Stimulated activated CD8-positive, alpha-beta memory T cell treated with anti-CD3 and anti-CD28 coated beads, Interleukin-15, amount 100 ng/mL, for 1 hour (primary cell): ENCODE data around the gene HCN2.

Experiments
- DNase-seq: peaks from one replicate; pipeline ENCODE4 v3.0.0-alpha.2; 2020; ENCODE audit warnings: low read depth

The HCN2 gene

GRCh38 chr19:589693-590395 is at the start of gene HCN2:
Gene HCN2 (plus strand): TSS chr19:589881. CDS start chr19:589946, 65 bp downstream.
- DNase-seq, result no peak

GRCh38 chr19:540867-541637 is 48.6 kb upstream of the HCN2 start:
- no peak for DNase-seq

- no peak for DNase-seq
These were observed 48.0 kb upstream of the HCN2 start for GRCh38 chr19:541699-542098.

- DNase-seq, result no peak
These were observed 47.4 kb upstream of the HCN2 start for GRCh38 chr19:542173-542866.

GRCh38 chr19:543910-544608 is 45.6 kb upstream of the HCN2 start, which contains the start of gene GZMM:
Gene GZMM (plus strand): TSS chr19:544053. CDS start chr19:544072, 19 bp downstream.
- DNase-seq, result peak; percentile 48

GRCh38 chr19:547117-547516 is 42.6 kb upstream of the HCN2 start:
- no peak for DNase-seq

GRCh38 chr19:547836-548720 is 41.6 kb upstream of the HCN2 start:
- no peak for DNase-seq

GRCh38 chr19:548886-549830 is 40.5 kb upstream of the HCN2 start:
- DNase-seq, result no peak

- DNase-seq, result no peak
These were observed 34.9 kb upstream of the HCN2 start for GRCh38 chr19:554817-555216.

GRCh38 chr19:555474-555808 is 34.2 kb upstream of the HCN2 start:
- no peak for DNase-seq

GRCh38 chr19:556611-557382 is 32.9 kb upstream of the HCN2 start:
- no peak for DNase-seq

- no peak for DNase-seq
These were observed 30.8 kb upstream of the HCN2 start for GRCh38 chr19:558770-559439.

GRCh38 chr19:560121-560520 is 29.6 kb upstream of the HCN2 start:
- DNase-seq, result no peak

- no peak for DNase-seq
These were observed 23.3 kb upstream of the HCN2 start for GRCh38 chr19:566403-566802.

- no peak for DNase-seq
These were observed 22.8 kb upstream of the HCN2 start for GRCh38 chr19:566844-567243.

GRCh38 chr19:567296-567900 is 22.3 kb upstream of the HCN2 start:
- no peak for DNase-seq

- DNase-seq, result no peak
These were observed 19.4 kb upstream of the HCN2 start for GRCh38 chr19:570251-570686.

GRCh38 chr19:570937-571565 is 18.6 kb upstream of the HCN2 start:
- no peak for DNase-seq
